K562 (cell line): ENCODE results near the gene BMP6. TPM values are rescaled to one million over a fixed set of nuclear protein-coding genes. Genes with fewer than 3 reads are reported as not detected.

Source experiments
- BACH1 ChIP-seq: fragments of 200-800 bp; sonication (Bioruptor generic); IDR thresholded peaks from 2 replicates; pipeline ENCODE4 v1.6.1; 2016; ENCODE audit warnings: missing genetic modification characterization, missing compliant biosample characterization
- CTBP1 ChIP-seq: fragments of 450-650 bp; IDR thresholded peaks from 2 replicates; pipeline ENCODE4 v1.6.1; 2016; ENCODE audit warnings: borderline replicate concordance
- DPF2 ChIP-seq: fragments of 450-650 bp; IDR thresholded peaks from 2 replicates; pipeline ENCODE4 v1.6.1; 2016
- HIVEP1 ChIP-seq: fragments of 250-450 bp; sonication (Bioruptor Pico); IDR thresholded peaks from 2 replicates; pipeline ENCODE4 v1.4.0; 2020; ENCODE audit warnings: mild to moderate bottlenecking
- KHSRP ChIP-seq: fragments of 450-650 bp; IDR thresholded peaks from 2 replicates; pipeline ENCODE4 v1.6.1; 2017
- KLF16 ChIP-seq: IDR thresholded peaks from 2 replicates; pipeline ENCODE4 v1.6.1; 2016; ENCODE audit warnings: antibody characterized with exemption
- MCM2 ChIP-seq: fragments of 450-650 bp; IDR thresholded peaks from 2 replicates; pipeline ENCODE4 v1.6.1; 2017; ENCODE audit warnings: low read depth, mild to moderate bottlenecking
- MCM5 ChIP-seq: fragments of 450-650 bp; IDR thresholded peaks from 2 replicates; pipeline ENCODE4 v1.6.1; 2016; ENCODE audit warnings: low read depth
- MYBL2 ChIP-seq, 2 experiments: fragments of 450-650 bp in 1 of 2; sonication (generic) in 1 of 2; formaldehyde crosslinking in 1 of 2; IDR thresholded peaks; 2 replicates each; pipeline versions ENCODE4 v1.6.1 to v1.8.1; 2017 to 2022; ENCODE audit warnings: borderline replicate concordance in 1 of 2, inconsistent platforms in 1 of 2, low read depth in 1 of 2, mild to moderate bottlenecking in 1 of 2, missing genetic modification reagents in 1 of 2, moderate library complexity in 1 of 2
- NUFIP1 ChIP-seq: fragments of 450-650 bp; IDR thresholded peaks from 2 replicates; pipeline ENCODE4 v1.6.1; 2018; ENCODE audit not compliant: partially characterized antibody
- RCOR1 ChIP-seq, 2 experiments: IDR thresholded peaks; 2 replicates each; pipeline ENCODE4 v1.6.1; 2012; ENCODE audit warnings: low read depth in 2 of 2, low read length in 2 of 2, borderline replicate concordance in 1 of 2, improper control_type of control experiment in 1 of 2
- SIRT6 ChIP-seq: IDR thresholded peaks from one replicate; pipeline ENCODE4 v1.6.1; 2012; ENCODE audit warnings: low read depth, mild to moderate bottlenecking, control low read depth, inconsistent platforms, low read length, moderate library complexity
- ZFX ChIP-seq: sonication (generic); formaldehyde crosslinking; IDR thresholded peaks from 2 replicates; pipeline ENCODE4 v1.8.0; 2022; ENCODE audit warnings: mild to moderate bottlenecking, missing genetic modification reagents, moderate library complexity
- ZNF165 ChIP-seq: fragments of 250-450 bp; sonication (Bioruptor Pico); IDR thresholded peaks from 2 replicates; pipeline ENCODE4 v1.4.0; 2020; ENCODE audit warnings: borderline replicate concordance
- ZNF175 ChIP-seq: fragments of 200-800 bp; sonication (Bioruptor generic); IDR thresholded peaks from 2 replicates; pipeline ENCODE4 v1.6.1; 2016; ENCODE audit warnings: low read depth, mild to moderate bottlenecking, missing genetic modification characterization, missing compliant biosample characterization
- ZNF41 ChIP-seq: fragments of 250-450 bp; sonication (Bioruptor Pico); conservative IDR thresholded peaks from 2 replicates; pipeline ENCODE4 v1.4.0; 2020; ENCODE audit warnings: mild to moderate bottlenecking
- ZNF586 ChIP-seq: fragments of 450-650 bp; formaldehyde crosslinking; conservative IDR thresholded peaks from 2 replicates; pipeline ENCODE4 v1.4.0; 2020; ENCODE audit warnings: mild to moderate bottlenecking, moderate library complexity
- ZNF668 ChIP-seq: fragments of 250-450 bp; sonication (Bioruptor Pico); IDR thresholded peaks from 2 replicates; pipeline ENCODE4 v1.8.0; 2022; ENCODE audit warnings: mild to moderate bottlenecking, inconsistent platforms
- ZSCAN29 ChIP-seq: fragments of 450-650 bp; IDR thresholded peaks from 2 replicates; pipeline ENCODE4 v1.6.1; 2017
- polyA plus RNA-seq, 8 experiments: library from polyadenylated mRNA; depleted of rRNA in 4 of 8; stranded (reverse) in 5 of 8; unstranded in 3 of 8; fragments of >200 nt; fragmentation: Nextera tagmentation in 2 of 8; fragmentation: Illumina TruSeq in 1 of 8; extraction: Ambion mirVana in 2 of 8; extraction: Trizol in 1 of 8; gene quantifications; 2 replicates each; pipeline versions ENCODE4 v1.2.1 to v1.2.3, GENCODE V29; 2011 to 2014; ENCODE audit warnings: inconsistent platforms in 1 of 8, missing spikeins in 1 of 8
- total RNA-seq, 7 experiments: library from RNA; depleted of rRNA in 6 of 7; stranded (reverse); fragments of >200 nt in 6 of 7; fragmentation: Illumina TruSeq in 2 of 7; extraction: Trizol in 2 of 7; gene quantifications; 2 replicates each; pipeline versions ENCODE4 v1.2.1 to v1.2.3, GENCODE V29; 2011 to 2021; ENCODE audit warnings: low replicate concordance in 1 of 7
- TF ChIP-seq, protein P1 (sequence below): fragments of 450-650 bp; IDR thresholded peaks from 2 replicates; pipeline ENCODE4 v1.6.1; 2016
- TF ChIP-seq, protein P2 (sequence below): sonication (generic); formaldehyde crosslinking; IDR thresholded peaks from 2 replicates; pipeline ENCODE4 v1.8.0; 2022; ENCODE audit warnings: mild to moderate bottlenecking, missing genetic modification reagents
- TF ChIP-seq, protein P3 (sequence below): fragments of 450-650 bp; IDR thresholded peaks from 2 replicates; pipeline ENCODE4 v1.6.1; 2016; ENCODE audit warnings: mild to moderate bottlenecking

The BMP6 gene
- total and polyA plus RNA-seq, 9 of the 15 experiments (the other 6 are each of a cell fraction or from before 2014, with no cell fraction given): 0.01 to 0.13 (median 0.06) TPM; not detected in 3

DNA sequence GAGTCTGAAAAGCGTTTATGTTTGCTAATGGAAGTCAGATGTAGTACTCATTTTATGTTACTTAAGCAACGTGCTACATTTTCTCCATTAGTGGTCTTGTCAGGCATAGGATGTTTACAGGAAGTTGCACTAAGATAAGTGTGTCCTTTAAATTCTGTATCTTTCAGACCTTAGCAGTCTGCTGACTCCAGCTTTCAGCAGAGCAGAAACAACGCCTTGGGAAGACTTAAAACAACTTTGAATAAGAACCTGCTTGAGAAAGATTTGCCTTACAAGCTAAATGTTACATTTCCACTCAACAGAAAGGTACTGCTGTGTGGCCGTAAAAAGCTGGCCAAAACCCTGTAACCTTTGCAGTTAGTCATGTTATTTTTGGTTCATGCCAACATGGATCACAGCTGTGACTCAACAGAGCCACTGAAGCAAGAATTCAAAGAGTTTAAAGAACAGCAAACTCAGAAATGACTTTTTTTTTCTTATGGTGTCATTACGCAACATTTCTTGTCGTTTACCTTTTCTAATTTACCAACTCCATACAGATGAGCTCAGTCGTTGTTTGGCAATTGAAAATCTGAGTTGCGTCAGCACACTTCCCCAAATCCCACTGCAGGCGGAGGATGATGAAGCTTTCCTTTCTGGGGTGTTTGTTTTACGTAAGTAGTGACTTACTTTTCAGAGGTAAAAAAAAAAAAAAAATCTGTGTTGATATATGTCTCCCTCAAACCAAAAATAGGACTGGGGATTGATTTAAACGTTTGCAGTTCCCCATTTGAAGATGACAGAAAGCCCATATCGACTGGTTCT is 27.9 kb upstream of the BMP6 start (continued):
- TF ChIP-seq, protein P1, sequence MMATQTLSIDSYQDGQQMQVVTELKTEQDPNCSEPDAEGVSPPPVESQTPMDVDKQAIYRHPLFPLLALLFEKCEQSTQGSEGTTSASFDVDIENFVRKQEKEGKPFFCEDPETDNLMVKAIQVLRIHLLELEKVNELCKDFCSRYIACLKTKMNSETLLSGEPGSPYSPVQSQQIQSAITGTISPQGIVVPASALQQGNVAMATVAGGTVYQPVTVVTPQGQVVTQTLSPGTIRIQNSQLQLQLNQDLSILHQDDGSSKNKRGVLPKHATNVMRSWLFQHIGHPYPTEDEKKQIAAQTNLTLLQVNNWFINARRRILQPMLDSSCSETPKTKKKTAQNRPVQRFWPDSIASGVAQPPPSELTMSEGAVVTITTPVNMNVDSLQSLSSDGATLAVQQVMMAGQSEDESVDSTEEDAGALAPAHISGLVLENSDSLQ: no peak; the same call in 1 of the 2 replicates
- TF ChIP-seq ZNF586: no peak
- TF ChIP-seq, protein P2, sequence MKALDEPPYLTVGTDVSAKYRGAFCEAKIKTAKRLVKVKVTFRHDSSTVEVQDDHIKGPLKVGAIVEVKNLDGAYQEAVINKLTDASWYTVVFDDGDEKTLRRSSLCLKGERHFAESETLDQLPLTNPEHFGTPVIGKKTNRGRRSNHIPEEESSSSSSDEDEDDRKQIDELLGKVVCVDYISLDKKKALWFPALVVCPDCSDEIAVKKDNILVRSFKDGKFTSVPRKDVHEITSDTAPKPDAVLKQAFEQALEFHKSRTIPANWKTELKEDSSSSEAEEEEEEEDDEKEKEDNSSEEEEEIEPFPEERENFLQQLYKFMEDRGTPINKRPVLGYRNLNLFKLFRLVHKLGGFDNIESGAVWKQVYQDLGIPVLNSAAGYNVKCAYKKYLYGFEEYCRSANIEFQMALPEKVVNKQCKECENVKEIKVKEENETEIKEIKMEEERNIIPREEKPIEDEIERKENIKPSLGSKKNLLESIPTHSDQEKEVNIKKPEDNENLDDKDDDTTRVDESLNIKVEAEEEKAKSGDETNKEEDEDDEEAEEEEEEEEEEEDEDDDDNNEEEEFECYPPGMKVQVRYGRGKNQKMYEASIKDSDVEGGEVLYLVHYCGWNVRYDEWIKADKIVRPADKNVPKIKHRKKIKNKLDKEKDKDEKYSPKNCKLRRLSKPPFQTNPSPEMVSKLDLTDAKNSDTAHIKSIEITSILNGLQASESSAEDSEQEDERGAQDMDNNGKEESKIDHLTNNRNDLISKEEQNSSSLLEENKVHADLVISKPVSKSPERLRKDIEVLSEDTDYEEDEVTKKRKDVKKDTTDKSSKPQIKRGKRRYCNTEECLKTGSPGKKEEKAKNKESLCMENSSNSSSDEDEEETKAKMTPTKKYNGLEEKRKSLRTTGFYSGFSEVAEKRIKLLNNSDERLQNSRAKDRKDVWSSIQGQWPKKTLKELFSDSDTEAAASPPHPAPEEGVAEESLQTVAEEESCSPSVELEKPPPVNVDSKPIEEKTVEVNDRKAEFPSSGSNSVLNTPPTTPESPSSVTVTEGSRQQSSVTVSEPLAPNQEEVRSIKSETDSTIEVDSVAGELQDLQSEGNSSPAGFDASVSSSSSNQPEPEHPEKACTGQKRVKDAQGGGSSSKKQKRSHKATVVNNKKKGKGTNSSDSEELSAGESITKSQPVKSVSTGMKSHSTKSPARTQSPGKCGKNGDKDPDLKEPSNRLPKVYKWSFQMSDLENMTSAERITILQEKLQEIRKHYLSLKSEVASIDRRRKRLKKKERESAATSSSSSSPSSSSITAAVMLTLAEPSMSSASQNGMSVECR (CRISPR knock-in tag): no peak
- TF ChIP-seq ZNF668 (CRISPR knock-in tag): peak; percentile 45; the same call in 1 of the 2 replicates
- peak; percentile 75; the same call in 1 of the 2 replicates for TF ChIP-seq BACH1 (tag)
- 0 out of 2 replicates have a peak, but pooled peaks have one; percentile 43 for TF ChIP-seq ZNF41 (CRISPR knock-in tag)
- TF ChIP-seq, protein P3, sequence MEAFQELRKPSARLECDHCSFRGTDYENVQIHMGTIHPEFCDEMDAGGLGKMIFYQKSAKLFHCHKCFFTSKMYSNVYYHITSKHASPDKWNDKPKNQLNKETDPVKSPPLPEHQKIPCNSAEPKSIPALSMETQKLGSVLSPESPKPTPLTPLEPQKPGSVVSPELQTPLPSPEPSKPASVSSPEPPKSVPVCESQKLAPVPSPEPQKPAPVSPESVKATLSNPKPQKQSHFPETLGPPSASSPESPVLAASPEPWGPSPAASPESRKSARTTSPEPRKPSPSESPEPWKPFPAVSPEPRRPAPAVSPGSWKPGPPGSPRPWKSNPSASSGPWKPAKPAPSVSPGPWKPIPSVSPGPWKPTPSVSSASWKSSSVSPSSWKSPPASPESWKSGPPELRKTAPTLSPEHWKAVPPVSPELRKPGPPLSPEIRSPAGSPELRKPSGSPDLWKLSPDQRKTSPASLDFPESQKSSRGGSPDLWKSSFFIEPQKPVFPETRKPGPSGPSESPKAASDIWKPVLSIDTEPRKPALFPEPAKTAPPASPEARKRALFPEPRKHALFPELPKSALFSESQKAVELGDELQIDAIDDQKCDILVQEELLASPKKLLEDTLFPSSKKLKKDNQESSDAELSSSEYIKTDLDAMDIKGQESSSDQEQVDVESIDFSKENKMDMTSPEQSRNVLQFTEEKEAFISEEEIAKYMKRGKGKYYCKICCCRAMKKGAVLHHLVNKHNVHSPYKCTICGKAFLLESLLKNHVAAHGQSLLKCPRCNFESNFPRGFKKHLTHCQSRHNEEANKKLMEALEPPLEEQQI: no peak
- peak; percentile 40 to 70; a peak in 3 of 4 replicates for TF ChIP-seq RCOR1 (IDR thresholded peaks at IDR 0.05; ENCODE audit: borderline replicate concordance in 1 of 2, low read depth in 2 of 2, low read length in 2 of 2)
- TF ChIP-seq MCM5: no peak
- no peak for TF ChIP-seq ZNF165 (CRISPR knock-in tag)
- peak; percentile 65 for TF ChIP-seq DPF2
- TF ChIP-seq MCM2: no peak
- no peak for TF ChIP-seq KLF16
- TF ChIP-seq SIRT6: no peak
- TF ChIP-seq KHSRP: no peak
- TF ChIP-seq ZFX (CRISPR knock-in tag): no peak
- TF ChIP-seq ZSCAN29: no peak
- TF ChIP-seq NUFIP1: no peak
- no peak for TF ChIP-seq HIVEP1 (CRISPR knock-in tag)
- peak; percentile 49; the same call in 1 of the 2 replicates for TF ChIP-seq CTBP1
- TF ChIP-seq ZNF175 (CRISPR knock-in tag): peak; percentile 90
- TF ChIP-seq MYBL2 (IDR thresholded peaks at IDR 0.05; ENCODE audit: low read depth): no peak; the same call in 1 of the 2 replicates
- no peak for TF ChIP-seq MYBL2 (CRISPR knock-in tag; IDR thresholded peaks at IDR 0.05; ENCODE audit: borderline replicate concordance)
